Cardiac fibroblast (primary cell): ENCODE results near the gene DZANK1.
"Not testable (repeated sequence)": the region's sequence is repeated elsewhere in the genome, so short reads cannot be mapped to it uniquely, and the experiment has no call there.

Experiments used
- DNase-seq, 2 donors: peaks; one replicate each; pipeline versions ENCODE4 v3.0.0 to v3.0.0-alpha.2; 2010; ENCODE audit warnings: low read depth in 2 of 2
- H3K4me3 ChIP-seq, 2 donors: replicated peaks in 1 of 2; 1 replicate in 1 of 2; 2 replicates in 1 of 2; pipeline ENCODE4 v1.5.1; 2011; ENCODE audit warnings: low read depth in 2 of 2, low read length in 2 of 2, mild to moderate bottlenecking in 2 of 2, moderate library complexity in 1 of 2
- TF ChIP-seq, protein P1 (sequence below): IDR thresholded peaks from one replicate; pipeline ENCODE4 v1.5.1; 2011; ENCODE audit warnings: low read depth, mild to moderate bottlenecking, low read length, inconsistent platforms

The DZANK1 gene

DNA sequence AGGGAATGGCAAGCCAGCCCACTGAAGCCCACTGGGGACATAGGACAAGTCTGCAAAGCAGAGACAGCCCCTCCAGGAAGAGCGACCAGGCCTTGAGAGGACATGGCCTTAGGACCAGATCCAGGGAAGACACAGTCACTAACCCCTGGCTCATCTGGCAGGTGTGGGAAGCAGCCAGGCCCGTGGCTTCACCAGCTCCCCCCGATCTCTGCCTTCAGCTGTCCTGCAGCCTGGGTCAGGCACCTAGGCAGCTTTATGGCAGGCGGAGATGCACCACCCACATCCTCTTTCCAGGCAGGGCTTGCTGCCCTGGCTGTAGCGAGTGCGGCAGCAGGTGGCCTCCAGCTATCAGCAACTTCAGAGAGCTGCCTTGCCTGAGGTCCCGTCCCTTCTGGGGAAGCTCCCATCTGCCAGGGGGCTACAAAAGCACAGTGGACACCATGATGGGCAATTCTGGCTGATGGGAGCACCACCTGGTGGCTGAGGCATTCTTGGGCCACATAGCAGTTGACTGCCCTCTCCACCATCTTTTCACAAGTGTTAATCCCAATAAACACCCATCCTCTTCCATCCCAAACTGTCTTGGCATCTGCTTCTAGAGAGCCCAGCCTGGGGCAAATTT is 85.8 kb downstream of the DZANK1 start:
- TF ChIP-seq, protein P1, sequence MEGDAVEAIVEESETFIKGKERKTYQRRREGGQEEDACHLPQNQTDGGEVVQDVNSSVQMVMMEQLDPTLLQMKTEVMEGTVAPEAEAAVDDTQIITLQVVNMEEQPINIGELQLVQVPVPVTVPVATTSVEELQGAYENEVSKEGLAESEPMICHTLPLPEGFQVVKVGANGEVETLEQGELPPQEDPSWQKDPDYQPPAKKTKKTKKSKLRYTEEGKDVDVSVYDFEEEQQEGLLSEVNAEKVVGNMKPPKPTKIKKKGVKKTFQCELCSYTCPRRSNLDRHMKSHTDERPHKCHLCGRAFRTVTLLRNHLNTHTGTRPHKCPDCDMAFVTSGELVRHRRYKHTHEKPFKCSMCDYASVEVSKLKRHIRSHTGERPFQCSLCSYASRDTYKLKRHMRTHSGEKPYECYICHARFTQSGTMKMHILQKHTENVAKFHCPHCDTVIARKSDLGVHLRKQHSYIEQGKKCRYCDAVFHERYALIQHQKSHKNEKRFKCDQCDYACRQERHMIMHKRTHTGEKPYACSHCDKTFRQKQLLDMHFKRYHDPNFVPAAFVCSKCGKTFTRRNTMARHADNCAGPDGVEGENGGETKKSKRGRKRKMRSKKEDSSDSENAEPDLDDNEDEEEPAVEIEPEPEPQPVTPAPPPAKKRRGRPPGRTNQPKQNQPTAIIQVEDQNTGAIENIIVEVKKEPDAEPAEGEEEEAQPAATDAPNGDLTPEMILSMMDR: no peak
- no peak overlapping the region for H3K4me3 ChIP-seq
- DNase-seq: no peak

DNA sequence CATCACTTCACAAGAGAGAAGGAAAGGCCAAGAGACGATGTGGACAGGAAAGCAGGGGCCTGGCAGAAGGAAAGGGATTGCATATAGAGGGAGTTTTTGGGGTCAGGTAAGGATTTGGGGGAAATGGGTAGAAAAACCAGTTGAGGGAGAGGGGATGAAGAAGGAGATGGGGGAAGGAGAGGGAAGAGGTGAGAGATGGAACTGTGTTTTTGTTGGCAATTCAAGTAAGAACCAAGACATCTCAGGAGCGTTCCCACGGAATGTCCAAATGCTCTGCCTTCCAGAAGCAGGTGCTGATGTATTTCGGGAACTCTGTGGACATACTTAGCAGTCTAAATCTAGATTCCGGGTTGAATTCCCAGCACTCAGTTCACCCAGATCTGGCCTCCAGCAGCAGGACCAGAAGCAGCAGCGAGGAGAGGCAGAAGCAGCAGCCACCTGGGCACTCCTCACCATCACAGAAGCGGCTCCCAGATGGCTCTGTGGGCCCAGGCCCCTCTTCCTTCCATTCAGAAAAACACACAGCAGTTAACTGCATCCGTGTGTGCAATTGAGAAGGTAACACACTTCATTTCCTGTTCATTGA is 88.8 kb downstream of the DZANK1 start:
- DNase-seq: no peak
- TF ChIP-seq, protein P1: no peak
- no peak overlapping the region for H3K4me3 ChIP-seq

DNA sequence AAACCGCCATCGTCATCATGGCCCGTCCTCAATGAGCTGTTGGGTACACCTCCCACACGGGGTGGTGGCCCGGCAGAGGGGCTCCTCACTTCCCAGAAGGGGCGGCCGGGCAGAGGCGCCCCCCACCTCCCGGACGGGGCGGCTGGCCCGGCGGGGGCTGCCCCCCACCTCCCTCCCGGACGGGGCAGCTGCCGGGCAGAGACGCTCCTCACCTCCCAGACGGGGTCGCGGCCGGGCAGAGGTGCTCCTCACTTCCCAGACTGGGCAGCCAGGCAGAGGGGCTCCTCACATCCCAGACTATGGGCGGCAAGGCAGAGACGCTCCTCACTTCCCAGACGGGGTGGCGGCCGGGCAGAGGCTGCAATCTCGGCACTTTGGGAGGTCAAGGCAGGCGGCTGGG is 91.3 kb downstream of the DZANK1 start:
- not testable (repeated sequence) for H3K4me3 ChIP-seq, DNase-seq

DNA sequence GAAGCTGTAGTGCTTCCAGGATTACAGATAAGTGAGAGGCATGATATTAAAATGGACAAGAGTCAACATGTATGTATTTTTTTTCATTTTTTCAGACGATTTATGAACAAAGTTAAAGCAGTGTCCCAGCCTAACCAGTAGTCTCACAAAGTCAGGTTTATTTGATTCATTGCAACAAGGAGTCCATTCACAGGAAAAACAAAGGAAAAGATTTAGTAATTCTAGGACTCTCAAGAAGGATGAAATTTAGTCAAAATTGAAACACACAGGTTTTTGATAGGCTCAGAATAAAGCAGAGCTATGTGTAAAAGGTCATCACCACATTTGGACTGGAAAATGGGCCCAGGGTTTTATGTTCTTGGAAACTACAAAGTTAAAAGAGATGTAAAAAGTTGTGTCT is 94.5 kb downstream of the DZANK1 start:
- no peak overlapping the region for H3K4me3 ChIP-seq
- TF ChIP-seq, protein P1: no peak
- no peak for DNase-seq

DNA sequence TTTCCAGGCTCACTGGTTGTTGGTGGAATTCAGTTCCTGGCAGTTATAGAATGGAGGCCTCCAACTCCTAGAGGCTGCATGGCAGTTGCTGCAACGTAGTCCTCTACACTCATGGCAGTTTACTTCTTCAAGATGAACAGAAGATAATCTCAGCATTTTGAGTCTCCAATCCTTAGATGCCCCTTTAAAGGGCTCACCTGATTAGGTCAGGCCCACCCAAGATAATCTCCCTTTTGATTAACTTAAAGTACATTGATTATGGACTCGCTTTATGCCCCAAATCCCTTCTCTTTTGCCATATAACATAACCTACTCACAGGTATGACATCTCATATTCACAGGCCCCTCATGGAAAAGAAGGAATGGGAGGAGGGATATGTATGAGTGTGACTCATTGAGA is 102.1 kb downstream of the DZANK1 start:
- TF ChIP-seq, protein P1: no peak
- DNase-seq: no peak
- H3K4me3 ChIP-seq: no peak overlapping the region

DNA sequence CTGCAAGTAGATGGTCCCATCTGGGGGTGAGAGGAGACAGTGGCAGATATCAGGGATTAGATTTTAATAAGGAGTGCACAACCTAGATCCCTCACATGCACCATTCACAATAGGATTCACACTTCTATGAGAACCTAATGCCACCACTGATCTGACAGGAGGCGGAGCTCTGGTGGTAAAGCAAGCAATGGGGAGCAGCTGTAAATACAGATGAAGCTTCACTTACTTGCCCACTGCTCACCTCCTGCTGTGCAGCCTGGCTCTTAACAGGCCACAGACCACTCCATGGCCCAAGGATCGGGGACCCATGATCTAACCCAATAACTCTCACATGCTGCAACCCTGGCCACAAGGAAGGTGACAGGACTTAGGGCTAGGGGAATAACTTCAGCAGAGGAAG is 103.1 kb downstream of the DZANK1 start:
- no peak for DNase-seq
- TF ChIP-seq, protein P1: no peak
- H3K4me3 ChIP-seq: no peak overlapping the region

DNA sequence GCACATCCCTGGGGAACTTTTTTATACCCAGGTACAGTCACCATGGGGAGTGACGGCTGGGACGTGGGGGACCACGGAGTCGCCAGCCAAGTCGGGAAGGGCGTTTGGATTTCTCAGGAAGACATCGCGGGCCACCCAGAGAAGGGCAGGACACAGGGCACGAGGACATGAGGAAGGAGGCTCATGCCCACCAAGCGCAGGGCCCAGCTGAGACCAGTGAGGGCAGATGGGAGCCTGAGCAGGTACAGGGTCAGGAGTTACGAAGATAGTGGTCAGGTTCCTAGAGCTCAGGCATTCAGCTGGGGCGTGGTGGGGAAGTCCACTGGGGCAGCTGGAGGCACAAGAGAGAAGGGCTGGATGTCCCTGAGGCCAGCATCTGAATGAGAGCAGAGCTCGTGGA is 103.9 kb downstream of the DZANK1 start:
- H3K4me3 ChIP-seq: no peak overlapping the region
- no peak for DNase-seq
- TF ChIP-seq, protein P1: no peak
